OCI-LY7 (cell line): ENCODE data around the gene VOPP1. TPM values are rescaled to one million over a fixed set of nuclear protein-coding genes. Genes with fewer than 3 reads are reported as not detected.

ENCODE experiments used
- BruUV-seq: library from RNA; stranded (reverse); fragments of 400-500 nt; replicated peaks from 2 replicates; lab custom pipeline; 2021; lab: Mats Ljungman, UMichigan
- CTCF ChIA-PET: fragments of 300-600 bp; sonication (Branson Sonifier 250); formaldehyde crosslinking; loops from one replicate; lab custom pipeline; 2022; ENCODE audit warnings: antibody characterized with exemption; ENCODE audit not compliant: unreplicated experiment; lab: Charles Lee
- POLR2A ChIA-PET: fragments of 300-600 bp; sonication (Branson Sonifier 250); formaldehyde crosslinking; loops from one replicate; lab custom pipeline; 2022; ENCODE audit warnings: antibody characterized with exemption; lab: Charles Lee
- DNase-seq: peaks from one replicate; pipeline ENCODE4 v3.0.0-alpha.2; 2015; ENCODE audit warnings: low spot score
- H2AFZ ChIP-seq: fragments of 200-600 bp; sonication (generic), shearing (Covaris generic); 2 replicates; pipeline ENCODE4 v1.6.1; 2014; ENCODE audit warnings: mild to moderate bottlenecking, antibody characterized with exemption, low read length, moderate library complexity
- H3K27ac ChIP-seq: fragments of 200-600 bp; sonication (generic); 2 replicates; pipeline ENCODE4 v1.5.1; 2014; ENCODE audit warnings: mixed run types, low read depth, mild to moderate bottlenecking, moderate library complexity, low read length, inconsistent platforms; ENCODE audit not compliant: poor library complexity, severe bottlenecking
- H3K36me3 ChIP-seq: fragments of 200-600 bp; sonication (generic); 2 replicates; pipeline ENCODE4 v1.6.1; 2014; ENCODE audit warnings: mild to moderate bottlenecking, antibody characterized with exemption, low read length, moderate library complexity, mixed read lengths; ENCODE audit not compliant: insufficient read depth
- H3K4me1 ChIP-seq: fragments of 200-600 bp; sonication (generic); 2 replicates; pipeline ENCODE4 v1.5.1; 2014; ENCODE audit warnings: mild to moderate bottlenecking, low read length; ENCODE audit not compliant: insufficient read depth, poor library complexity, severe bottlenecking
- H3K4me2 ChIP-seq: fragments of 200-600 bp; sonication (generic); 2 replicates; pipeline ENCODE4 v1.6.1; 2014; ENCODE audit warnings: mild to moderate bottlenecking, low read length
- H3K4me3 ChIP-seq: fragments of 200-600 bp; sonication (generic); 2 replicates; pipeline ENCODE4 v1.5.1; 2014; ENCODE audit warnings: mild to moderate bottlenecking, low read depth, low read length; ENCODE audit not compliant: poor library complexity, severe bottlenecking
- H3K79me2 ChIP-seq: fragments of 200-600 bp; sonication (generic); 2 replicates; pipeline ENCODE4 v1.6.1; 2016; ENCODE audit warnings: low read depth, mild to moderate bottlenecking, low read length, moderate library complexity, mixed read lengths; ENCODE audit not compliant: insufficient read depth
- H3K9me2 ChIP-seq: fragments of 200-600 bp; sonication (generic); 2 replicates; pipeline ENCODE4 v1.6.1; 2016; ENCODE audit warnings: mild to moderate bottlenecking, low read length, mixed read lengths; ENCODE audit not compliant: insufficient read depth
- H3K9me3 ChIP-seq: fragments of 200-600 bp; sonication (generic); 2 replicates; pipeline ENCODE4 v1.6.1; 2014; ENCODE audit warnings: mild to moderate bottlenecking, mixed run types, low read length, mixed read lengths
- H4K20me1 ChIP-seq: fragments of 200-600 bp; sonication (generic); 2 replicates; pipeline ENCODE4 v1.6.1; 2014; ENCODE audit warnings: mild to moderate bottlenecking, antibody characterized with exemption, low read length, moderate library complexity, mixed read lengths; ENCODE audit not compliant: insufficient read depth
- EZH2phosphoT487 ChIP-seq: fragments of 200-600 bp; sonication (generic); IDR thresholded peaks from 2 replicates; pipeline ENCODE4 v1.6.1; 2018; ENCODE audit warnings: low read depth, borderline replicate concordance, mild to moderate bottlenecking, mixed run types, antibody characterized with exemption, low read length, moderate library complexity, mixed read lengths
- intact Hi-C: fragments of 100-400 bp; cut with micrococcal nuclease; formaldehyde crosslinking; loops from one replicate; pipeline ENCODE4 v1.10.0; 2022; ENCODE audit not compliant: unreplicated experiment
- total RNA-seq, 2 experiments: library from RNA; depleted of rRNA in 1 of 2; stranded (reverse); fragments of >200 nt in 1 of 2; shearing (Covaris generic) in 1 of 2; gene quantifications; 2 replicates each; pipeline ENCODE4 v1.2.3, GENCODE V29; 2014 to 2022
- TF ChIP-seq, protein P1 (sequence below): fragments of 200-600 bp; sonication (generic); conservative IDR thresholded peaks from 2 replicates; pipeline ENCODE4 v1.5.1; 2014; ENCODE audit warnings: mild to moderate bottlenecking, antibody characterized with exemption, low read length, moderate library complexity, mixed read lengths

The VOPP1 gene
- total RNA-seq, 2 experiments from 2014 or later: 68.8 to 72.1 TPM

GRCh38 chr7:55563596-55564325, 8.5 kb downstream of the VOPP1 start:
- Histone ChIP-seq H4K20me1 (peaks cover 56% of the 10 kb centered on the region), H3K36me3 (peaks cover 39% of the 10 kb centered on the region), H3K9me2 (no peaks in the 10 kb centered on the region), H3K4me3 (no peak overlapping the region), H3K27ac (no peak overlapping the region), H3K9me3 (no peaks in the 10 kb centered on the region), H3K4me1 (peaks cover 94% of the 10 kb centered on the region), H3K4me2 (peak overlapping the region; percentile 41; the same call in 1 of the 2 replicates), H3K79me2 (peaks cover 99% of the 10 kb centered on the region), H2AFZ (no peak overlapping the region)
- ChIA-PET CTCF (interaction anchor here (0.8 to 1.7 kb wide), 2 partner anchors 29 to 48 kb away, joined by 3 to 4 read pairs; no protein-coding TSS in a partner anchor), POLR2A (interaction anchor here (0.6 to 2.3 kb wide), 3 partner anchors 31 to 463 kb away, joined by 3 to 7 read pairs (median 6); no protein-coding TSS in a partner anchor)
- TF ChIP-seq, protein P1, sequence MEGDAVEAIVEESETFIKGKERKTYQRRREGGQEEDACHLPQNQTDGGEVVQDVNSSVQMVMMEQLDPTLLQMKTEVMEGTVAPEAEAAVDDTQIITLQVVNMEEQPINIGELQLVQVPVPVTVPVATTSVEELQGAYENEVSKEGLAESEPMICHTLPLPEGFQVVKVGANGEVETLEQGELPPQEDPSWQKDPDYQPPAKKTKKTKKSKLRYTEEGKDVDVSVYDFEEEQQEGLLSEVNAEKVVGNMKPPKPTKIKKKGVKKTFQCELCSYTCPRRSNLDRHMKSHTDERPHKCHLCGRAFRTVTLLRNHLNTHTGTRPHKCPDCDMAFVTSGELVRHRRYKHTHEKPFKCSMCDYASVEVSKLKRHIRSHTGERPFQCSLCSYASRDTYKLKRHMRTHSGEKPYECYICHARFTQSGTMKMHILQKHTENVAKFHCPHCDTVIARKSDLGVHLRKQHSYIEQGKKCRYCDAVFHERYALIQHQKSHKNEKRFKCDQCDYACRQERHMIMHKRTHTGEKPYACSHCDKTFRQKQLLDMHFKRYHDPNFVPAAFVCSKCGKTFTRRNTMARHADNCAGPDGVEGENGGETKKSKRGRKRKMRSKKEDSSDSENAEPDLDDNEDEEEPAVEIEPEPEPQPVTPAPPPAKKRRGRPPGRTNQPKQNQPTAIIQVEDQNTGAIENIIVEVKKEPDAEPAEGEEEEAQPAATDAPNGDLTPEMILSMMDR: no peak
- no peak for TF ChIP-seq EZH2phosphoT487
- no peak for DNase-seq
- intact Hi-C loops: no loop called here
- BruUV-seq: no TSS peak

- Histone ChIP-seq H3K27ac (peak overlapping the region; percentile 26), H3K36me3 (peaks cover 23% of the 10 kb centered on the region), H3K9me3 (no peaks in the 10 kb centered on the region), H3K4me2 (peak overlapping the region; percentile 49), H3K79me2 (peaks cover 100% of the 10 kb centered on the region), H4K20me1 (peaks cover 59% of the 10 kb centered on the region), H3K4me3 (no peak overlapping the region), H3K4me1 (peaks cover 96% of the 10 kb centered on the region), H3K9me2 (no peaks in the 10 kb centered on the region), H2AFZ (no peak overlapping the region)
- intact Hi-C loops: no loop called here
- peak; percentile 57 for DNase-seq
- ChIA-PET CTCF (interaction anchor here (0.6 to 1.1 kb wide), 2 partner anchors 13 to 14 kb away, joined by 3 to 4 read pairs; no protein-coding TSS in a partner anchor), POLR2A (interaction anchor here (0.5 to 1.1 kb wide), 6 partner anchors 9 to 1824 kb away, joined by 3 to 7 read pairs (median 4); partner anchors contain the start of gene MRPS17)
- no peak for TF ChIP-seq EZH2phosphoT487
- TF ChIP-seq, protein P1: no peak
- no TSS peak for BruUV-seq
Measured at GRCh38 chr7:55561690-55562089, 10.6 kb downstream of the VOPP1 start.
